Epithelial cell of esophagus (primary cell): Measurements from ENCODE around the gene SUCNR1.
"Not testable (repeated sequence)": the region's sequence is repeated elsewhere in the genome, so short reads cannot be mapped to it uniquely, and the experiment has no call there.

Source experiments
- DNase-seq: peaks from one replicate; pipeline ENCODE4 v3.0.0; 2010; ENCODE audit warnings: low read depth
- H3K4me3 ChIP-seq: 2 replicates; pipeline ENCODE4 v1.5.1; 2011; ENCODE audit warnings: mild to moderate bottlenecking, low read length, control low read depth
- TF ChIP-seq, protein P1 (sequence below): IDR thresholded peaks from 2 replicates; pipeline ENCODE4 v1.5.1; 2011; ENCODE audit warnings: low read depth, mild to moderate bottlenecking, low read length, control low read depth, inconsistent platforms; ENCODE audit not compliant: insufficient read depth; ENCODE audit errors: missing control alignments

Gene SUCNR1

DNA sequence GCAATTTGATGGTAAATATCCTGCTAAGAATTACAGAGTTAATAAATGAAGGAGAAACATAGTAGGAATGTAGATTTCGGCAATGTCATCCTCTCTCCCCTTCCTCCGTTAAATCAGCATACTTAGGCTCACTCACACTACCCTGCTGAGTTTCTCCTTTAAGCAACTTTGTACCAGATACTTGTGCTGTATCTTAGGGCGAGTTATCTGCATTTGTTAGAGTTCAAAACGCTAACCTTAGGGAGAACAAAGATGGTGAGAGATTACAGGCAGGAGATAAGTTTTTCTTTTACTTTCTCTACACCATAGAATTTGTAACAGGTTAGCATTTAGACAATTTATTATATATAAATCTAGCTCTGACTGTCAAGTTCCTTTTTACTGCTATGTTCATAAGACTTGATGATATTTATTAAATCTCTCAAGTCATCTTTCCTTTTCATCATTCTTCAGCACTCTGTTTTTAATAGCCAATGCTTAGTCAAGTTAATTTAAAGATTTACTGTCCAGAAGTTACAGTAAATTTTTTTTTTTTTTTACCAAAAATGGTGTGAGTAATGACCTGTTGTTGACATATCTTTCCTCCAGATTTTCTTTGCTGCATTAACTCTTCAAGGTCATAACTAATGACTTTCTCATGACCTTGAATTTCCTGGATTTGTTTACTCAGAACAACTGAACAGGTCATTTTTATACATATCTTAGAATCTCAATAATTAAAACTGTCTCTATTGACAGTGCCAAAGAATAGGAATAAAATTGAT lies 22.2 kb downstream of the SUCNR1 start:
- no peak for DNase-seq
- TF ChIP-seq, protein P1, sequence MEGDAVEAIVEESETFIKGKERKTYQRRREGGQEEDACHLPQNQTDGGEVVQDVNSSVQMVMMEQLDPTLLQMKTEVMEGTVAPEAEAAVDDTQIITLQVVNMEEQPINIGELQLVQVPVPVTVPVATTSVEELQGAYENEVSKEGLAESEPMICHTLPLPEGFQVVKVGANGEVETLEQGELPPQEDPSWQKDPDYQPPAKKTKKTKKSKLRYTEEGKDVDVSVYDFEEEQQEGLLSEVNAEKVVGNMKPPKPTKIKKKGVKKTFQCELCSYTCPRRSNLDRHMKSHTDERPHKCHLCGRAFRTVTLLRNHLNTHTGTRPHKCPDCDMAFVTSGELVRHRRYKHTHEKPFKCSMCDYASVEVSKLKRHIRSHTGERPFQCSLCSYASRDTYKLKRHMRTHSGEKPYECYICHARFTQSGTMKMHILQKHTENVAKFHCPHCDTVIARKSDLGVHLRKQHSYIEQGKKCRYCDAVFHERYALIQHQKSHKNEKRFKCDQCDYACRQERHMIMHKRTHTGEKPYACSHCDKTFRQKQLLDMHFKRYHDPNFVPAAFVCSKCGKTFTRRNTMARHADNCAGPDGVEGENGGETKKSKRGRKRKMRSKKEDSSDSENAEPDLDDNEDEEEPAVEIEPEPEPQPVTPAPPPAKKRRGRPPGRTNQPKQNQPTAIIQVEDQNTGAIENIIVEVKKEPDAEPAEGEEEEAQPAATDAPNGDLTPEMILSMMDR: no peak
- no peak overlapping the region for H3K4me3 ChIP-seq

DNA sequence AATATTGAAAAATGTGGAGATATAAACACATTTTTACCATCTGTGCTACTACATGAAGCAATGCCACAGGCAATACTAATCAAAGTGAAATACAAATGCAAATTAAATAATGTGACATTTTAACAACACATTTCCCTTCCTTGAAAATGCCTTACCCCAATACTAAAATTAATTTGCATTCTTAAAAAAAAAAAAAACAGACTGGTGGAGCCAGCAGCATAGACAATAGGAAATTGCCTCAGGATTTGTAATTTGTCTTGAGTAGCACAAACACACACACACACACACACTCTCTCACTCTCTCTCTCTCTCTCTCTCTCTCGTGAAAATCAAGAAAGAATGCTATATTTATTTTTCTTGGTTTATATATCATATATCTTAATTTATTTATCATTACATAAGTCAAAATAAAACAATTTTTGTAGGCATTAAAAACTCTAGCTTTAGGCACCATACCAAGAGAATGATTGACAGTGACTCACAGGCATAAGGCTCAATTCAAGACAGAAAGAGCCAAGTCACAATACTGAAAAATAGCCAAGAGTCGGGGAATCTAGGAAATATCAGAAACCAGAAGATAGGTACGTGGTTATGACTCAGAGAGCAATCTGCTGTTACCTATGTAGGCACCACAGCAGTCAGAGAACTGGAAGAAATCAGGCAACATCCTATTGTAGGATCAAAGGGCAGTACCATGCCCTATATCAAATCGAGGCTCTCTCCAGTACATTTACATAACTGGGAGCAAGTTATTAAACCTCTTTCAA lies 23.0 kb downstream of the SUCNR1 start:
- peak; percentile 84 for DNase-seq
- H3K4me3 ChIP-seq: no peak overlapping the region
- TF ChIP-seq, protein P1: no peak

DNA sequence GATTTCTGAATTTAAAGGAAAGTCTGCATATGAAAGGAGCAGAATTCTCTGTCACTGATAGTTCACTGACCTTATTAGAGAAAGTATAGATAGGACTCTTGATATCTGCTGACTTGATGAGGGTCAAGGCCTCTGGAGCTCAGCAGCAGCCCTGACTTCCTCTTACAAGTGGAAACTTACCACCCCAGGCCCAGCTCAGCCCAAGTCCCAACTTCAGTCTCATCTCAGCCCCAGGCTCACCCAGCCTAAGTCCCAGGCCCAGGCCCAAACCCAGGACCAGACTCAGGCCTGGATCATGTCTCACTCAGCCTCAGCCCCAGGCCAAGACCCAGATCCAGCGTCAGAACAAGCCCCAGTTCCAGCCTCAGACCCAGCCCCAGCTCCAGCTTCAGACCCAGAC lies 24.7 kb downstream of the SUCNR1 start:
- H3K4me3 ChIP-seq, DNase-seq: not testable (repeated sequence)

DNA sequence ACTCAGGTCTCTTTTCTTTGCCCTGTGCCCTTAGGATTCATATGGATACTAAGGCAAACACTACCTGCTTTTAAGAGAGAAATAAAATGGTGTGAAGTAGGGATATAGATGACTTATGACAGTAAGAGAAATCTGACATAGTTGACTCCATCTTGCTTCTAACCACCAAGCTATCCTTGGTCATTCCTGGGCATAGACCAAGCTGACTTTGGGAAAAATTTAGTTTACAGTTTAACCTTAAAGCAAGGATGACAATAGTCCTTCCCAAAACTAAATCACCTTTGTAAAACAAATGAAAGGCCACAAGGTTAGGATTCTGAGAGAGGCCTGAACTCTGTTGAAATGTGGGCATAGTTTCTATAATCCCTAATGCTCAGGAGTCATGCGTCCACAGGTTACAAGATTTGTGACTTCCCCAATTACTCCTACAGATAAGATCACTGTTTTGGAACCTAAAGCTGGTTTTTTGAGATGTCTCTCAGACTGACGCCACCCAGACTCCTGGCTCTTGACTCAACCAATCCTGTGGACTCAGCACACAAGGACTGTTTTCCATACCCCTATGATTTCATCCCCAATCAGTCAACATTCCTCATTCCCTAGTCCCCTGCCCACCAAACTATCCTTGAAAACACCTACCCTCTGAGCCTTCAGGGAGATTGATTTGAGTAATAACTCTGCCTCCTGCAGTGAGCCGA lies 25.3 kb downstream of the SUCNR1 start:
- not testable (repeated sequence) for H3K4me3 ChIP-seq, DNase-seq

DNA sequence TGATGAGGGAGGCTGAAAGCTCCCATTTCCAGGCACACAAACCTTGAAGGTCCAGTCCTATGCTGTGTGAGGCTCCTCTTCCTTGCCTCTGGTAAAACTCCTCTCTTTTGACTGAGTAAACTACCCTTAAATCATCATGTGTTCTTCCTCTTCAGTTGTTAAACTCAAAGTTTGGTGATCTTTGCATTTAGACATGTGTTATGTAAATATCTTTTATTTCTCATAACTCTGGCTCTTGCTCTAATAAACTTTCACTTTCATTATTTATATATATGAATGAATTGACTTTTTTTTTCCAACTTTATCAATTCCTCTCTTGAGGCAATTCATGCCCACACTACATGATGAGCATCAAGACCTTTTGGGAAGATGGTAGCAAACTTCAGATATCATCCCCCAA lies 26.6 kb downstream of the SUCNR1 start:
- TF ChIP-seq, protein P1: no peak
- no peak for DNase-seq

DNA sequence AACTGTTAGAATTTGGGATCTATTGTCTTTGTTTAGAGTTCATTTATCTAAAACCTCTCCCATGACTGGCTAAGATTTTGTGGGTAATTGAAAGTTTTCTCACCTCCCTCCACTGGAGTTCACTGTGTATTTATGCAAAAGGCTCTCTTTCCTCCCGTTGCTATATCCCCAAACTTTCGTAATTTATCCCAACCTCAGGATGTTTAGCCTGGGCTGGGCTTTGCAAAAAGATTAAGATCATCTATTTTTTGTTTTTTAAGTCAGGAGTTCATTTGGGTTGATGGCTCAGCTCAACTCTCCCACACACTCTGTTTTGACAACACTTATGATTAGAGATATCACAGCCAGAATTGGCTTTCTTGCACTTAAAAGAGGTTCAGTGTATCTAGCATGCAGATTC lies 27.0 kb downstream of the SUCNR1 start:
- TF ChIP-seq, protein P1: no peak
- no peak overlapping the region for H3K4me3 ChIP-seq
- DNase-seq: no peak

More for the DNA sequence above, 26.6 kb downstream of the SUCNR1 start:
- no peak overlapping the region for H3K4me3 ChIP-seq

DNA sequence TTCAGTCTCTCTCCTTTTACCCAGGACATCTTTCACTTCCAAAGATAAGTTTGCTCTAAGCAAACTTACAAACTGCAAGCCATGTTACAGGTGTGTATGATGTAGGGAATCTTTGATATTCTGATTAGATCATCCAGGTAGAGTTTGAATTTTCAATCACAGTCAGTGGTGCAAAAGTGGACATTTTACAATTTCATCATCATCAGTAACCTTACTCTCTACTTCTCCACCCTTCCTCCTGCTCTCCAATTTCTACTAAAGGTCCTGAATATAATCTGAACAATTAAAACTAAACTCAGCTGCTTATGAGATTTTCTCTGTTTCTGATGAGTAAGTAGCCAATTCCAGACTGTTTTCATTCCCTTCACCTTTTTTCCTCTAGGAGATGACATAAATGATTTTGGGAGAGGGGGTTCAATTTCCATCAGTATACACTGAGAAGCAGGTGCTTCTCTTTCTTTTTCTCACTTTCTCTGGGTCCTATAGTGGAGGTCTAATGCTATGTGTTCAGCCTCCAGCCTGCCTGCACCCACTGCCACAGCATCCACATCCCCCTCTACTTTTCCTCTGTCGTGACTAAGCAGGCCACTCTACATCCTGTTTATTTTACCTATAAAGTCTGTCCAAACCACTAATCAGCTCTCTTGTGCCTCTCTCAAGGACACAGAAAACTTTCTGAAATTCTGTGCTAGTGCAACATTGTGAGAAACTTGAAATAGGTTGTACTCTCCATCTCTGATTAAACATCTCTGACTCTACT lies 27.6 kb downstream of the SUCNR1 start:
- no peak for DNase-seq
- H3K4me3 ChIP-seq: no peak overlapping the region
- TF ChIP-seq, protein P1: no peak
